Stimulated activated CD8-positive, alpha-beta memory T cell treated with anti-CD3 and anti-CD28 coated beads, Interleukin-12 subunit alpha, Interleukin-12 subunit beta, amount 100 ng/mL, for 24 hours (primary cell): ENCODE results near the gene COG5.
"Not testable (repeated sequence)": the region's sequence is repeated elsewhere in the genome, so short reads cannot be mapped to it uniquely, and the experiment has no call there.

Experiments used
- DNase-seq: peaks from one replicate; pipeline ENCODE4 v3.0.0-alpha.2; 2020; ENCODE audit errors: extremely low read depth

Gene COG5

DNA sequence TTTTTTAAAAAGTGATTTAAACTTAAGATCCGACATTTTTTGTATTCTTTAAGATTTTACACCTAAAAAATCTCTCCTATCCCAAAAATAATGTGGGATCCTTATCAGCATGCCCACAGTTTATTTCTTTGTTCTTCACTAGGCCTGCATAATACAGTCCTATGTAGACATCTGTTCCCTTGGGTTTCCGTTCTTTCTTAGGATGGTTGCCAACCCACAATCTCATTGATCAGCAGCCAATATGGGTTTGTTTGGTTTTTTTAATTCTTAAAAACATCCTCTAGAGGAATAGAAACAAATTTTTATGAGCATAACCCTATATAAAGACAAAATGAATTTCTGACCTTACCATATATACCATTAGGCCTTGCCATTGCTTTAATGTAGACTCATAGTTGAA is 403.3 kb downstream of the COG5 start:
- DNase-seq, result no peak

DNA sequence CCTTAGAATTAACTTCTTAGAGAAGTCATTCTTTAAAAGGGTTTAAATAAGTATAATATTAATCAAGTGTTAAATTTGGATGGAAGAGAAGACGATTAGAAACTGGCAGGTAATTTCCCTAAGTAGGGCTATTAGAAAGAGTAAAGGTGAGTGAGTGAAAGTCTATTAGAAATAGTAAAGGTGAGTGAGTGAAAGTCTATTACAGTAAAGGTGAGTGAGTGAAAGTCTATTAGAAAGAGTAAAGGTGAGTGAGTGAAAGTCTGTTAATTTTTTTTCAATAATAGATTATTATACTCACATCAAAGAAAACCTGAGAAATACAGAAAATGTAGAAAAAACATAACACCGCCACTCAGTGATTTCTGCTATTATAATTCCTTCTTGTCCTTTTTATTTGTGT is 405.7 kb downstream of the COG5 start:
- DNase-seq, result no peak

DNA sequence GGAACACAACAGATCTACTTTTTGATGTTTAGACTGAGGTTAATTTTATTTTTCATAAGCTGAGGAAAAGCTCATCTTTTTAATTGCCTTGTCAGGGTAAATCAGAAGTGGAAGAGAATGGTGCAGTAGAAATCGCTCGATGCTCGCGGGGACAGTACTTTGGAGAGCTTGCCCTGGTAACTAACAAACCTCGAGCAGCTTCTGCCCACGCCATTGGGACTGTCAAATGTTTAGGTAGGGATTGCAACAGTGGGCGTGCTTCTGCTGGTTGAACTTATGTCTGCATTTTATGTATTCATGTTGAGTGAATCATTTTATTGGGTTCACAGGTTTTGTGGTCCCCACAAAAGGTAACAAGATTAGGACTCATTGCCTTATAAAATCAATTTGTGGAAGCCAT is 406.6 kb downstream of the COG5 start:
- no peak for DNase-seq

DNA sequence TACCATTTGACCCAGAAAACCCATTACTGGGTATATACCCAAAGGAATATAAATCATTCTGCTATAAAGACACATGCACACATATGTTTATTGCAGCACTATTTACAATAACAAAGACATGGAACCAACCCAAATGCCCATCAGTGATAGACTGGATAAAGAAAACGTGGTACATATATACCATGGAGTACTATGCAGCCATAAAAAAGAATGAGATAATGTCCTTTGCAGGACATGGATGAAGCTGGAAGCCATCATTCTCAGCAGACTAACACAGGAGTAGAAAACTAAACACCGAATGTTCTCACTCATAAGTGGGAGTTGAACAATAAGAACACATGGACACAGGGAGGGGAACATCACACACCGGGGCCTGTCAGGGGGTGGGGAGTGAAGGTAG is 408.0 kb downstream of the COG5 start:
- DNase-seq, result not testable (repeated sequence)

DNA sequence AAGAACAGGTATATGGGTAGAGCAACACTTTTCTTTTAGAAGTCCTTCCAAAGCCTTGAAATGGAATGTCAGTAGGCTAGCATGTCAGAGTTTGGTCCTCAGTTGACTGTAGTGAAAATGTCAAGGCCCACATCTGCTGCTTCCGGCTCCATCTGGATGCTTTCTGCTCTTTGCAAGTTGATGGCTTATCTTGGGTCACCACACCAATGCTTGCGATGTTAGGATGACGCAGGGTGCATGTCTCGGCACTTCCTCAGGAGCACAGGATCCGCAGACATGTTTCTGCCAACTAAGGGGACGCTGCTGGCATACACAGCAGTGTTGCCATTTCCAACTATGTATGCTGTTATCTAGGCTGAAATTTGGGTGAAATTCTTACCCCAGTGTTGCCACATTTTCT is 408.9 kb downstream of the COG5 start:
- no peak for DNase-seq

DNA sequence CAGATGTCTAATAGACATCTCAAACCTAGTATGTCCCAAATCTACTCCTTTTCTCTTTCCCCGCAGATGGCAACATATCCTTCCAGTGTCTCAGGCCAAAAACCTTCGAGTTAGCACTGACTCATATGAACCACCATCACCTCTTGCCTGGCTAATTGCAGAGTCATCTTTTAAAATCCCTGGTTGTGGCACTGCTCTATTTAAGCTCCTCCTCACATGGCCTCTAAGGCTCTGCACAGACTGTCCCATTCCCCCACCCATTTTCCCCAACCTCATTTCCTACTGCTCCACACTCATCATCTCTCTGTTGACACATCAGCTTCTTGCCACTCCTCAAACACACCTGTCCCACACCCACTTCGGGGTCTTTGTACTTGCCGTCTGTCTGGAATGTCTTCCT is 411.7 kb downstream of the COG5 start:
- no peak for DNase-seq
